Gastrocnemius medialis (tissue), 4 donors: ENCODE measurements around the gene TMEM181.
"Not testable (repeated sequence)": the region's sequence is repeated elsewhere in the genome, so short reads cannot be mapped to it uniquely, and the experiment has no call there.

Experiments used
- POLR2A ChIP-seq, 2 donors: fragments of 450-650 bp; IDR thresholded peaks; one replicate each; pipeline ENCODE4 v1.6.1; 2017; ENCODE audit warnings: antibody characterized with exemption in 2 of 2, mild to moderate bottlenecking in 2 of 2, moderate library complexity in 2 of 2
- TF ChIP-seq, protein P1 (sequence below), 5 experiments: fragments of 450-650 bp in 3 of 5; fragments of 200-600 bp in 2 of 5; sonication (generic) in 2 of 5; IDR thresholded peaks in 4 of 5; conservative IDR thresholded peaks in 1 of 5; 1 replicate in 4 of 5; 2 replicates in 1 of 5; pipeline ENCODE4 v1.5.1; 2016 to 2019; ENCODE audit warnings: antibody characterized with exemption in 5 of 5, mild to moderate bottlenecking in 3 of 5, moderate library complexity in 3 of 5

DNA sequence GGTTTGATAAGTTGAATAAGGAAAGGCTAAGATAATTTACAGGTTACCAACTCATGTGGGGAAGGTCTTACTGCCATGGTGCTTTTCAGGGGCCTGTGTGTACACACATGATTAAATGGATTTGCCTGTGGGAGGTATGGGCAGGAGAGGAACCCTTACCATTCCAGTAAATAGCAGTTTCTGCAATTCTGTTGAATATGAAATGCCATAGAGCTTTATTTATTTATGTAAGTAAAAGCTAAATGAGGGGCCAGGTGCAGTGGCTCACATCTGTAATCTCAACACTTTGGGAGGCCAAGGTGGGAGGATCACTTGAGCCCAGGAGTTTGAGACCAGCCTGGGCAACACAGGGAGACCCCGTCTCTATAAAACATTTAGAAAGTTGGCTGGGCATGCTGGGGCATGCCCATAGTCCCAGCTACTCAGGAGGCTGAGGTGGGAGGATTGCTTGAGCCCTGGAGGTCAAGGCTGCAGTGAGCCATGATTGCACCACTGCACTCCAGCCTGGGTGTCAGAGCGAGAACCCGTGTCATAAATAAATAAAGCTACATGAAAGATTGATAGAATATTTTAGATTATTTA is 72.7 kb downstream of the TMEM181 start:
- TF ChIP-seq, protein P1, sequence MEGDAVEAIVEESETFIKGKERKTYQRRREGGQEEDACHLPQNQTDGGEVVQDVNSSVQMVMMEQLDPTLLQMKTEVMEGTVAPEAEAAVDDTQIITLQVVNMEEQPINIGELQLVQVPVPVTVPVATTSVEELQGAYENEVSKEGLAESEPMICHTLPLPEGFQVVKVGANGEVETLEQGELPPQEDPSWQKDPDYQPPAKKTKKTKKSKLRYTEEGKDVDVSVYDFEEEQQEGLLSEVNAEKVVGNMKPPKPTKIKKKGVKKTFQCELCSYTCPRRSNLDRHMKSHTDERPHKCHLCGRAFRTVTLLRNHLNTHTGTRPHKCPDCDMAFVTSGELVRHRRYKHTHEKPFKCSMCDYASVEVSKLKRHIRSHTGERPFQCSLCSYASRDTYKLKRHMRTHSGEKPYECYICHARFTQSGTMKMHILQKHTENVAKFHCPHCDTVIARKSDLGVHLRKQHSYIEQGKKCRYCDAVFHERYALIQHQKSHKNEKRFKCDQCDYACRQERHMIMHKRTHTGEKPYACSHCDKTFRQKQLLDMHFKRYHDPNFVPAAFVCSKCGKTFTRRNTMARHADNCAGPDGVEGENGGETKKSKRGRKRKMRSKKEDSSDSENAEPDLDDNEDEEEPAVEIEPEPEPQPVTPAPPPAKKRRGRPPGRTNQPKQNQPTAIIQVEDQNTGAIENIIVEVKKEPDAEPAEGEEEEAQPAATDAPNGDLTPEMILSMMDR (IDR thresholded peaks at IDR 0.05 in 4 of 5, conservative IDR thresholded peaks at IDR 0.05 in 1 of 5) = not testable (repeated sequence)
- TF ChIP-seq POLR2A (IDR thresholded peaks at IDR 0.05) = not testable (repeated sequence)
